Progenitor cell of endocrine pancreas (in vitro differentiated cells): ENCODE results near the gene NPPA. TPM values are rescaled to one million over a fixed set of nuclear protein-coding genes. Genes with fewer than 3 reads are reported as not detected.

Source experiments
- DNase-seq: peaks from one replicate; pipeline ENCODE4 v3.0.0; 2021; ENCODE audit warnings: low spot score; ENCODE audit not compliant: unreplicated experiment
- H3K27ac Mint-ChIP-seq: 2 replicates; pipeline ENCODE4 v1.8.0; 2021; ENCODE audit warnings: mild to moderate bottlenecking, moderate library complexity, mixed read lengths
- H3K27me3 Mint-ChIP-seq: 2 replicates; pipeline ENCODE4 v1.8.0; 2021; ENCODE audit warnings: mixed read lengths
- H3K36me3 Mint-ChIP-seq: 2 replicates; pipeline ENCODE4 v1.8.0; 2022; ENCODE audit warnings: mixed read lengths; ENCODE audit not compliant: insufficient read depth
- H3K4me1 Mint-ChIP-seq: 2 replicates; pipeline ENCODE4 v1.8.0; 2021; ENCODE audit warnings: low read depth, mixed read lengths
- H3K4me3 Mint-ChIP-seq: 2 replicates; pipeline ENCODE4 v1.8.0; 2021; ENCODE audit warnings: low read depth, mild to moderate bottlenecking, moderate library complexity, mixed read lengths
- H3K9me3 Mint-ChIP-seq: 2 replicates; pipeline ENCODE4 v1.8.0; 2021; ENCODE audit warnings: low read depth, mixed read lengths
- total RNA-seq: library from RNA; stranded (reverse); gene quantifications from 2 replicates; pipeline ENCODE4 v1.2.1, GENCODE V29; 2021
- TF ChIP-seq, protein P1 (sequence below): fragments of 200-600 bp; sonication (generic); IDR thresholded peaks from one replicate; pipeline ENCODE4 v1.5.0; 2021; ENCODE audit warnings: antibody characterized with exemption, mild to moderate bottlenecking; ENCODE audit not compliant: unreplicated experiment

NPPA gene
- total RNA-seq, 1 donor from 2014 or later = not detected

DNA sequence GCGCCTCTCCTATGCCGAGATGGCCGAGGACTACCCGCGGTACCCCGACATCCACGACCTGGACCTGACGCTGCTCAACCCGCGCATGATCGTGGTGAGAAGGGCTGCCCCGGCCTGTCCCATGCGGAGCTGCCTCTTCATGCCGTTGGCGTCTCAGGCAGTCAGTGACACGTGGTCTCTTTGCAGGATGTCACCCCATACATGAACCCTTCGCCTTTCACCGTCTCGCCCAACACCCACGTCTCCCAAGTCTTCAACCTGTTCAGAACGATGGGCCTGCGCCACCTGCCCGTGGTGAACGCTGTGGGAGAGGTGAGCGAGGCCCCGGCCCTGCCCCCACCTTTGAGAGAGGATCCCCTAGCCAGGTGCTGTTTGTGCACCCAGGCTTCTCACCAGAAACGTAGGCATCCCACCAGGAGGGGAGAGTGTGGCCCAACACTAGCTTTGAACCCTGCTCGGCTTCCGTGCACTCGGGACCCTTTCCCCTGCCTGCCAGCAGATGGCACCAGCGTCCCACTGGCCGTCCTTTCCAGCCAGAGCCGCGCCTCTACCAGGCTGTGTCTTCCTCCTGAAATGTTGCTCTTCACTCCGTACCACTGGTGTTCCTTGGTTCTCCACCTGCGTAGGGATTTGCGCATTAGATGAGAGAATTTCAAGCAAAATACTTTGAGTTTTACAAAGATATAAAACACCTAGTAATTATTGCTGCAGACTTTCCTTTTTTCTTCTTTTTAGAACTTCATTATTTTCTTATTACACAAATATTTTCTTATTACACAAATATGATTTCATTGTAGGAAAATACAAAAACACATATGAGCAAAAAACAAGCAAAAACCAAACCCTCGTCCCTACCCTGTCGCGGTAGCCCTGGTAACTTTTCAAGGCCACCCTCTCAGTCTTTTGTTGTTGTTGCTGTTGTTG, 9.0 kb downstream of the NPPA start:
- Mint-ChIP-seq H3K27me3 (no peaks in the 10 kb centered on the region), H3K9me3 (no peaks in the 10 kb centered on the region), H3K4me3 (no peak overlapping the region), H3K4me1 (no peaks in the 10 kb centered on the region), H3K27ac (no peak overlapping the region), H3K36me3 (peaks cover 25% of the 10 kb centered on the region)
- TF ChIP-seq, protein P1, sequence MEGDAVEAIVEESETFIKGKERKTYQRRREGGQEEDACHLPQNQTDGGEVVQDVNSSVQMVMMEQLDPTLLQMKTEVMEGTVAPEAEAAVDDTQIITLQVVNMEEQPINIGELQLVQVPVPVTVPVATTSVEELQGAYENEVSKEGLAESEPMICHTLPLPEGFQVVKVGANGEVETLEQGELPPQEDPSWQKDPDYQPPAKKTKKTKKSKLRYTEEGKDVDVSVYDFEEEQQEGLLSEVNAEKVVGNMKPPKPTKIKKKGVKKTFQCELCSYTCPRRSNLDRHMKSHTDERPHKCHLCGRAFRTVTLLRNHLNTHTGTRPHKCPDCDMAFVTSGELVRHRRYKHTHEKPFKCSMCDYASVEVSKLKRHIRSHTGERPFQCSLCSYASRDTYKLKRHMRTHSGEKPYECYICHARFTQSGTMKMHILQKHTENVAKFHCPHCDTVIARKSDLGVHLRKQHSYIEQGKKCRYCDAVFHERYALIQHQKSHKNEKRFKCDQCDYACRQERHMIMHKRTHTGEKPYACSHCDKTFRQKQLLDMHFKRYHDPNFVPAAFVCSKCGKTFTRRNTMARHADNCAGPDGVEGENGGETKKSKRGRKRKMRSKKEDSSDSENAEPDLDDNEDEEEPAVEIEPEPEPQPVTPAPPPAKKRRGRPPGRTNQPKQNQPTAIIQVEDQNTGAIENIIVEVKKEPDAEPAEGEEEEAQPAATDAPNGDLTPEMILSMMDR = peak; percentile 97
- DNase-seq = peak; percentile 63

DNA sequence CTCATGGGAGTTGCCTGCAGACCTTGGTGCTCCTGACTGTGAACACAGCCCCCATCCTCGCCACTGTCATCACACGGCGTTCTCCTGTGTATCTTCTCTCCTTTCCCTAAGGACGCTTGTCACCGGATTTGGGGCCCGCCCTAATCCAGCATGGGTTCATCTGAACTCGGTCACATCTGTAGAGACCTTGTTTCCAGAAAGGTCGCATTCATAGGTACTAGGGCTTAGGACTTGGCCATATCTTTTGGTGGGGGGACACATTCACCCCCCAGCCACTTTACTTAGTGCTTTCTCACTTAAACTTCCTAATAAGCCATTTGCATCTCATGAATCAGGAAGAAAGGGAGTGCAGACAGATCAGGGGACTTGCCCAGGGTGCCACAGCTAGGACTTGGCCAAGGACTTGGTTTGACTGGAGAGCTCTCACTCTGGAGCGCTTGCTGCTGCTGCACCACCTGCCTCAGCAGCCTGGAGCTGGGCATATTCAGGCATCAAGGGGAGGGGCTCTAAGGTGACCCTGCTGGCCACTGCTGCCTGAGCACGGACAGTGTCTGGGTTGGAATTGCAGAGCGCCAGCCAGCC, 9.7 kb downstream of the NPPA start:
- Mint-ChIP-seq H3K27me3 (no peaks in the 10 kb centered on the region), H3K36me3 (peaks cover 22% of the 10 kb centered on the region), H3K4me1 (no peaks in the 10 kb centered on the region), H3K4me3 (no peak overlapping the region), H3K27ac (no peak overlapping the region), H3K9me3 (no peaks in the 10 kb centered on the region)
- DNase-seq = no peak
- TF ChIP-seq, protein P1 = no peak

DNA sequence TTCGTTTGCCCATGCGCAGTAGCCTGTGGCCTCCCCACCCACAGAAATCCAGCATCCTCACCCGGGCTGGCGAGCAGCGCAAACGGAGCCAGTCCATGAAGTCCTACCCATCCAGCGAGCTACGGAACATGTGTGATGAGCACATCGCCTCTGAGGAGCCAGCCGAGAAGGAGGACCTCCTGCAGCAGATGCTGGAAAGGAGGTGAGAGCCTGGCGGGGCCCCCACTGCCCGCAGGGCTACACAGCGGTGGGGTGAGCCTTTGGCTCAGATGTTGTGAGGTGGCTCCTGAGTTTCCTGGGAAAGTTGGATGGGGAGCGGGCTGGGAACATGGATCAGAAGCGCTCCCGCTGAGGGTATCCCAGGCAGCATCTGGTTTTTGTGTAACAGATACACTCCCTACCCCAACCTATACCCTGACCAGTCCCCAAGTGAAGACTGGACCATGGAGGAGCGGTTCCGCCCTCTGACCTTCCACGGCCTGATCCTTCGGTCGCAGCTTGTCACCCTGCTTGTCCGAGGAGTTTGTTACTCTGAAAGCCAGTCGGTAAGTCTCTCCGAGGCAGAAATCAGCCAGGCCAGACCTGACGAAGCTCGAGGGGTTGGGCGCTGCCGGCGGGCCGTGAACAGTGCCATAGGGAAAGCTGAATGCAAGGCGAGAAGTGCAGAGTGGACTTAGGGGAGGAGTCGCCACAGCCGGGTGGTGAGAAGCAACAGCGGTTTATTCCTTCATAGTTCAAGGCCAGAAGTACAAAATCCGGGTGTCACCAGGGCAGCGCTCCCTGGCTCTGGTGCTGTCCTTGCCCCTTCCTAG, 10.4 kb downstream of the NPPA start:
- H3K4me3 Mint-ChIP-seq = no peak overlapping the region
- TF ChIP-seq, protein P1 = no peak
- no peaks in the 10 kb centered on the region for H3K4me1 Mint-ChIP-seq
- no peaks in the 10 kb centered on the region for H3K27me3 Mint-ChIP-seq
- no peaks in the 10 kb centered on the region for H3K9me3 Mint-ChIP-seq
- H3K27ac Mint-ChIP-seq = no peak overlapping the region
- DNase-seq = no peak
- peaks cover 21% of the 10 kb centered on the region for H3K36me3 Mint-ChIP-seq

DNA sequence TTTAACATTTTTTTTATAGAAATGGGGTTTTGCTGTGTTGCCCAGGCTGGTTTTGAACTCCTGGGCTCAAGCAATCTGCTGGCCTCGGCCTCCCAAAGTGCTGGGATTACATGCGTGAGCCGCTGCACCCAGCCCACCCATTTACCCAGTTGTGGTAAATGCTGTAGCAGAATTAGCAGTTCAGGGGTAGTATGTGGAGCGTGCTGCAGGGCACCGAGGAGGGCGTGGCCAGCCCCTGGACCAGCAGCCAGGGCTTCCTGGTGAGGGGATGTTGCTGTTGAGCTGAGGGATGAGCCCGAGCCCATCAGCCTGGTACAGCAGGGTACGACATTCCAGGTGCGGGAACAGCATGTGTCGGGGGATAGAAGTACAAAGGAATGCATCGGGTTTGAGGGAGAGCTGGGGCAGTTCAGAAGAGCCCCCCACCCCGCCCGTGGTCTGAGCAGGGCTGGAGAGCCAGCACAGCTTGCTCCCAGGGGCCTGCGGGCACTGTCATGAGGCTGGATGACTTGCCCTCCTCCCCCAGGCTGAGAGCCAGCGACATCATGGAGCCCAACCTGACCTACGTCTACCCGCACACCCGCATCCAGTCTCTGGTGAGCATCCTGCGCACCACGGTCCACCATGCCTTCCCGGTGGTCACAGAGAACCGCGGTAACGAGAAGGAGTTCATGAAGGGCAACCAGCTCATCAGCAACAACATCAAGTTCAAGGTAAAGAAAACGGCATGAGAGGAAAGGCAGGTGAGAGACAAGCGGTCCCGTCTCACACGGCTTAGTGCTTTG, 11.9 kb downstream of the NPPA start:
- H3K36me3 Mint-ChIP-seq = peaks cover 15% of the 10 kb centered on the region
- no peaks in the 10 kb centered on the region for H3K4me1 Mint-ChIP-seq
- H3K4me3 Mint-ChIP-seq = no peak overlapping the region
- H3K27ac Mint-ChIP-seq = no peak overlapping the region
- TF ChIP-seq, protein P1 = no peak
- H3K27me3 Mint-ChIP-seq = no peaks in the 10 kb centered on the region
- DNase-seq = no peak
- no peaks in the 10 kb centered on the region for H3K9me3 Mint-ChIP-seq

DNA sequence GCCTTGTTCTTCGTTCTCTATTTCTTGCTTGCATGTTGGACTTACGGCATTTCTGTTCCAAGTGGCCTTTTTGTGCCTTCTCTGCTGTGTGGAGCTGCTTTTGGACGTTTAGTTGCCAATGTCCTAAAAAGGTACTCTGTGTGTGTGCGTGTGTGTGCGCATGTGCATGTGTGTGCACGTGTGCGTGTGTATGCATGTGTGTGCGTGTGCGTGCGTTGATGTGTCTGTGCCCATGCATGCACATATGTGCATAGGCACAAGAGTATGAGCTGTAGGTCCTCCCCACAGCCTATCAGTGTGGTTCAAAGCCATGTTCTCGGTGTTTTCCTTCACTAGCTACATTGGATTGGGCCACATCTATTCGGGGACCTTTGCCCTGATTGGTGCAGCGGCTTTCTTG, 13.7 kb downstream of the NPPA start:
- Mint-ChIP-seq H3K36me3 (peaks cover 17% of the 10 kb centered on the region), H3K9me3 (no peaks in the 10 kb centered on the region), H3K27me3 (no peaks in the 10 kb centered on the region), H3K4me1 (no peaks in the 10 kb centered on the region), H3K27ac (no peak overlapping the region), H3K4me3 (no peak overlapping the region)
- no peak for DNase-seq
- TF ChIP-seq, protein P1 = no peak
